K562 (cell line): ENCODE measurements around the gene CBX8. TPM values are rescaled to one million over a fixed set of nuclear protein-coding genes. Genes with fewer than 3 reads are reported as not detected.

Experiments used
- BACH1 ChIP-seq: fragments of 200-800 bp; sonication (Bioruptor generic); IDR thresholded peaks from 2 replicates; pipeline ENCODE4 v1.6.1; 2016; ENCODE audit warnings: missing genetic modification characterization, missing compliant biosample characterization
- HINFP ChIP-seq: fragments of 450-650 bp; conservative IDR thresholded peaks from 2 replicates; pipeline ENCODE4 v1.6.1; 2016; ENCODE audit warnings: missing genetic modification characterization, low read depth, mild to moderate bottlenecking, control low read depth, missing compliant biosample characterization
- HMBOX1 ChIP-seq: sonication (generic); IDR thresholded peaks from 2 replicates; pipeline ENCODE4 v1.6.1; 2016
- JUN ChIP-seq, 2 experiments: sonication (generic) in 1 of 2; formaldehyde crosslinking in 1 of 2; IDR thresholded peaks; 2 replicates each; pipeline versions ENCODE4 v1.6.1 to v1.8.0; 2012 to 2022; ENCODE audit warnings: borderline replicate concordance in 2 of 2, mild to moderate bottlenecking in 2 of 2, improper control_type of control experiment in 1 of 2, low read depth in 1 of 2, low read length in 1 of 2, missing genetic modification reagents in 1 of 2
- MAFK ChIP-seq: IDR thresholded peaks from 2 replicates; pipeline ENCODE4 v1.6.1; 2011; ENCODE audit warnings: low read length, improper control_type of control experiment
- RBM39 ChIP-seq: fragments of 200-400 bp; formaldehyde crosslinking; optimal IDR thresholded peaks from 2 replicates; pipeline ENCODE3; 2018; ENCODE audit warnings: low read depth, low read length
- REST ChIP-seq, 2 experiments: fragments of 450-650 bp; formaldehyde crosslinking in 1 of 2; IDR thresholded peaks; 2 replicates each; pipeline versions ENCODE4 v1.4.0 to v1.6.1; 2014 to 2020; ENCODE audit warnings: mild to moderate bottlenecking in 2 of 2, borderline replicate concordance in 1 of 2, low read depth in 1 of 2
- SIN3A ChIP-seq, 2 experiments: fragments of 150-350 bp in 1 of 2; IDR thresholded peaks; 2 replicates each; pipeline ENCODE4 v1.6.1; 2011 to 2016; ENCODE audit warnings: borderline replicate concordance in 2 of 2, low read depth in 2 of 2, low read length in 2 of 2, mild to moderate bottlenecking in 2 of 2, moderate library complexity in 2 of 2; ENCODE audit not compliant: control insufficient read depth in 1 of 2
- SMARCB1 ChIP-seq: IDR thresholded peaks from 2 replicates; pipeline ENCODE4 v1.6.1; 2011; ENCODE audit warnings: improper control_type of control experiment, low read depth; ENCODE audit not compliant: insufficient read length
- TEAD1 ChIP-seq, 2 experiments: fragments of 450-650 bp in 1 of 2; sonication (generic) in 1 of 2; formaldehyde crosslinking; IDR thresholded peaks; 2 replicates each; pipeline versions ENCODE4 v1.4.0 to v1.8.0; 2020 to 2022; ENCODE audit warnings: mild to moderate bottlenecking in 2 of 2, missing genetic modification reagents in 1 of 2
- XRCC3 ChIP-seq: fragments of 450-650 bp; IDR thresholded peaks from 2 replicates; pipeline ENCODE4 v1.6.1; 2017; ENCODE audit warnings: mild to moderate bottlenecking, moderate library complexity
- ZEB2 ChIP-seq: fragments of 450-650 bp; IDR thresholded peaks from 2 replicates; pipeline ENCODE4 v1.6.1; 2016
- polyA plus RNA-seq, 8 experiments: library from polyadenylated mRNA; depleted of rRNA in 4 of 8; stranded (reverse) in 5 of 8; unstranded in 3 of 8; fragments of >200 nt; fragmentation: Nextera tagmentation in 2 of 8; fragmentation: Illumina TruSeq in 1 of 8; extraction: Ambion mirVana in 2 of 8; extraction: Trizol in 1 of 8; gene quantifications; 2 replicates each; pipeline versions ENCODE4 v1.2.1 to v1.2.3, GENCODE V29; 2011 to 2014; ENCODE audit warnings: inconsistent platforms in 1 of 8, missing spikeins in 1 of 8
- total RNA-seq, 7 experiments: library from RNA; depleted of rRNA in 6 of 7; stranded (reverse); fragments of >200 nt in 6 of 7; fragmentation: Illumina TruSeq in 2 of 7; extraction: Trizol in 2 of 7; gene quantifications; 2 replicates each; pipeline versions ENCODE4 v1.2.1 to v1.2.3, GENCODE V29; 2011 to 2021; ENCODE audit warnings: low replicate concordance in 1 of 7

Gene CBX8
- total and polyA plus RNA-seq, 9 of the 15 experiments (the other 6 are each of a cell fraction or from before 2014, with no cell fraction given): 0.08 to 11.9 (median 2.6) TPM

GRCh38 chr17:79808763-79809529 lies 12.1 kb upstream of the CBX8 start (continued):
- no peak for TF ChIP-seq HINFP (tag)
- TF ChIP-seq TEAD1 (CRISPR knock-in tag; IDR thresholded peaks at IDR 0.05): 0 out of 4 replicates have a peak, but pooled peaks of 1 of the 2 experiments have one; percentile 32
- TF ChIP-seq REST (IDR thresholded peaks at IDR 0.05; ENCODE audit: borderline replicate concordance): peak; percentile 76; the same call in 1 of the 2 replicates
- no peak for TF ChIP-seq REST (CRISPR knock-in tag; IDR thresholded peaks at IDR 0.05; ENCODE audit: low read depth)
- no peak for TF ChIP-seq RBM39
- 0 out of 2 replicates have a peak, but pooled peaks have one; percentile 55 for TF ChIP-seq ZEB2
- TF ChIP-seq SMARCB1: no peak
- peak; percentile 13; the same call in 1 of the 2 replicates for TF ChIP-seq JUN (IDR thresholded peaks at IDR 0.05; ENCODE audit: borderline replicate concordance, low read depth, low read length)
- TF ChIP-seq JUN (CRISPR knock-in tag; IDR thresholded peaks at IDR 0.05; ENCODE audit: borderline replicate concordance): no peak
- no peak for TF ChIP-seq XRCC3
- no peak for TF ChIP-seq BACH1 (tag)
- 0 out of 2 replicates have a peak, but pooled peaks have one; percentile 7 for TF ChIP-seq MAFK
- TF ChIP-seq HMBOX1: no peak
- TF ChIP-seq SIN3A (IDR thresholded peaks at IDR 0.05; ENCODE audit: borderline replicate concordance in 2 of 2, control insufficient read depth in 1 of 2, low read depth in 2 of 2, low read length in 2 of 2): no peak
